Stimulated activated CD8-positive, alpha-beta memory T cell treated with anti-CD3 and anti-CD28 coated beads, Interleukin-4, amount 100 ng/mL, for 48 hours (primary cell): ENCODE measurements around the gene NTN4.
"Not testable (repeated sequence)": the region's sequence is repeated elsewhere in the genome, so short reads cannot be mapped to it uniquely, and the experiment has no call there.

Source experiments
- DNase-seq: peaks from one replicate; pipeline ENCODE4 v3.0.0-alpha.2; 2020

NTN4 gene

GRCh38 chr12:95621725-95622124 is 168.8 kb downstream of the NTN4 start:
- no peak for DNase-seq

- DNase-seq = no peak
Measured at GRCh38 chr12:95620171-95620570, 170.4 kb downstream of the NTN4 start.

GRCh38 chr12:95616470-95616869 is 174.1 kb downstream of the NTN4 start:
- not testable (repeated sequence) for DNase-seq

- DNase-seq = no peak
Measured at GRCh38 chr12:95615749-95616148, 174.8 kb downstream of the NTN4 start.

- no peak for DNase-seq
Measured at GRCh38 chr12:95614390-95614982, 176.1 kb downstream of the NTN4 start.

- DNase-seq = no peak
Measured at GRCh38 chr12:95613021-95613420, 177.5 kb downstream of the NTN4 start.

GRCh38 chr12:95611676-95612309 is 178.8 kb downstream of the NTN4 start:
- no peak for DNase-seq

GRCh38 chr12:95608252-95609033 is 182.1 kb downstream of the NTN4 start:
- no peak for DNase-seq
